ENCODE measurements around the gene ANKRD22. TPM values are rescaled to one million over a fixed set of nuclear protein-coding genes. Genes with fewer than 3 reads are reported as not detected.

Gene ANKRD22
- total and polyA plus RNA-seq, 4 donors = 0.38 to 1.0 (median 0.43) TPM

DNA sequence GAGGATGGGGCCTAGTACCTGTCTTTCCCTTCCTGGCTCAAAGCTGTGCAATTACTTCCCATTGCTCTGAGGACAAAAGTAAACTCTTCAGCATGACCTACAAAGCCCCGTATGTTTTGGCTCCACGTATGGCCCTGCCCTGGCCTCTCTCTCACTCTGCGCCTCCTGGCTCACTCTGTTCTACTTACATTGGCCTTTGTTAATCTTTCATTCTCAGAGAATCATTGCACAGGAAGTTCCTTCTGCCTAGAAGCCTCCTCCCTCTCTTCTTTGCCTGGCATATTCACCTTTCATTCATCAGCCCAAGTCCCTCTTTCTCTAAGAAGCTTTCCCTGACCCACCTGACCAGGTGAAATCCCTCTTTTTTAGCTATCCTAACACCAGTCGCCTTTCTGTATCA, 25.3 kb downstream of the ANKRD22 start (continued):
- TF ChIP-seq TAF1 (conservative IDR thresholded peaks at IDR 0.05) (no peak), HNF4G (IDR thresholded peaks at IDR 0.05) (no peak)
- TF ChIP-seq, protein P1, sequence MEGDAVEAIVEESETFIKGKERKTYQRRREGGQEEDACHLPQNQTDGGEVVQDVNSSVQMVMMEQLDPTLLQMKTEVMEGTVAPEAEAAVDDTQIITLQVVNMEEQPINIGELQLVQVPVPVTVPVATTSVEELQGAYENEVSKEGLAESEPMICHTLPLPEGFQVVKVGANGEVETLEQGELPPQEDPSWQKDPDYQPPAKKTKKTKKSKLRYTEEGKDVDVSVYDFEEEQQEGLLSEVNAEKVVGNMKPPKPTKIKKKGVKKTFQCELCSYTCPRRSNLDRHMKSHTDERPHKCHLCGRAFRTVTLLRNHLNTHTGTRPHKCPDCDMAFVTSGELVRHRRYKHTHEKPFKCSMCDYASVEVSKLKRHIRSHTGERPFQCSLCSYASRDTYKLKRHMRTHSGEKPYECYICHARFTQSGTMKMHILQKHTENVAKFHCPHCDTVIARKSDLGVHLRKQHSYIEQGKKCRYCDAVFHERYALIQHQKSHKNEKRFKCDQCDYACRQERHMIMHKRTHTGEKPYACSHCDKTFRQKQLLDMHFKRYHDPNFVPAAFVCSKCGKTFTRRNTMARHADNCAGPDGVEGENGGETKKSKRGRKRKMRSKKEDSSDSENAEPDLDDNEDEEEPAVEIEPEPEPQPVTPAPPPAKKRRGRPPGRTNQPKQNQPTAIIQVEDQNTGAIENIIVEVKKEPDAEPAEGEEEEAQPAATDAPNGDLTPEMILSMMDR (IDR thresholded peaks at IDR 0.05; ENCODE audit: low read depth, low read length, missing input control) = no peak
- TF ChIP-seq, protein P2, sequence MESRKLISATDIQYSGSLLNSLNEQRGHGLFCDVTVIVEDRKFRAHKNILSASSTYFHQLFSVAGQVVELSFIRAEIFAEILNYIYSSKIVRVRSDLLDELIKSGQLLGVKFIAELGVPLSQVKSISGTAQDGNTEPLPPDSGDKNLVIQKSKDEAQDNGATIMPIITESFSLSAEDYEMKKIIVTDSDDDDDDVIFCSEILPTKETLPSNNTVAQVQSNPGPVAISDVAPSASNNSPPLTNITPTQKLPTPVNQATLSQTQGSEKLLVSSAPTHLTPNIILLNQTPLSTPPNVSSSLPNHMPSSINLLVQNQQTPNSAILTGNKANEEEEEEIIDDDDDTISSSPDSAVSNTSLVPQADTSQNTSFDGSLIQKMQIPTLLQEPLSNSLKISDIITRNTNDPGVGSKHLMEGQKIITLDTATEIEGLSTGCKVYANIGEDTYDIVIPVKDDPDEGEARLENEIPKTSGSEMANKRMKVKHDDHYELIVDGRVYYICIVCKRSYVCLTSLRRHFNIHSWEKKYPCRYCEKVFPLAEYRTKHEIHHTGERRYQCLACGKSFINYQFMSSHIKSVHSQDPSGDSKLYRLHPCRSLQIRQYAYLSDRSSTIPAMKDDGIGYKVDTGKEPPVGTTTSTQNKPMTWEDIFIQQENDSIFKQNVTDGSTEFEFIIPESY (IDR thresholded peaks at IDR 0.05) = no peak

DNA sequence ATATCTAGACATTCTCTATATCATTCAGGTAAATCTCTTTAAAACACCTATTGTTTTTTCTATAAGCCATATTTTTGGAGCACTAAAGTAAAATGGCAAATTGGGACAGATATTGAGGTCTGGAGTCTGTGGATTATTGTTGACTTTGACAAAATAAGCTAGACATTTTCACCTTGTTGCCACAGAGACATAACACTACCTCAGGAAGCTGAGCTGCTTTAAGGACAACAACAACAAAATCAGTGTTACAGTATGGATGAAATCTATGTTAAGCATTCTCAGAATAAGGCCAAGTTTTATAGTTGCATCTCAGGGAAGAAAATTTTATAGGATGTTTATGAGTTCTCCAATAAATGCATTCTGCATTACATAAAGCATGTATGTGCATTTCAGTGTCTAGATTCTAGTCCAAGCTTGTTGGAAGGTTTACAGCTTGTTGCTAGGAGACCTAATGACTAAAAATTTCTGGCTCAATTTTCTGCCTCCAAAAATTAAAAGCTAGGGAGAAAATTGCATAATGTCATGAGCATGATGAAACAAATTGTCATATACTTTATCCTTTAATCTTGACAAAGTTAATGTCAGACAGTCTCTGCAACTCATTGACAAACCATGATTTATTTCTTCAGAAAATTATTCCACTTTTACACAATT, 30.8 kb downstream of the ANKRD22 start:
- no peaks in the 10 kb centered on the region for H3K9me3 ChIP-seq (ENCODE audit: control insufficient read depth in 4 of 4, low read length in 3 of 4)
- peaks cover 0 to 2% (median 0%) of the 10 kb centered on the region in 4 donors for H3K4me1 ChIP-seq (ENCODE audit: control insufficient read depth in 4 of 4, insufficient read depth in 4 of 4, low read length in 3 of 4)
- H3K27ac ChIP-seq (ENCODE audit: low read depth in 1 of 2, low read length in 2 of 2) = no peak overlapping the region
- DNase-seq (ENCODE audit: low spot score) = no peak
- no peak overlapping the region for H3K9ac ChIP-seq (ENCODE audit: low read depth in 1 of 2, low read length in 2 of 2)
- H3K4me3 ChIP-seq (ENCODE audit: low read depth in 1 of 3, low read length in 3 of 3) = no peak overlapping the region
- TF ChIP-seq RAD21 (IDR thresholded peaks at IDR 0.05) (no peak), SP1 (IDR thresholded peaks at IDR 0.05) (no peak), NR2F2 (IDR thresholded peaks at IDR 0.05) (no peak), HNF4G (IDR thresholded peaks at IDR 0.05) (no peak), HNF4A (conservative IDR thresholded peaks at IDR 0.05) (no peak), FOXA1 (IDR thresholded peaks at IDR 0.05) (no peak), RXRA (IDR thresholded peaks at IDR 0.05) (no peak), GABPA (IDR thresholded peaks at IDR 0.05 in 1 of 2, conservative IDR thresholded peaks at IDR 0.05 in 1 of 2) (no peak), EGR1 (IDR thresholded peaks at IDR 0.05; ENCODE audit: low read depth in 2 of 2) (no peak), TAF1 (conservative IDR thresholded peaks at IDR 0.05) (no peak), JUND (IDR thresholded peaks at IDR 0.05) (no peak), FOXA2 (IDR thresholded peaks at IDR 0.05) (no peak), YY1 (IDR thresholded peaks at IDR 0.05) (no peak)
- TF ChIP-seq, protein P1 (IDR thresholded peaks at IDR 0.05; ENCODE audit: low read depth, low read length, missing input control) = no peak
- TF ChIP-seq, protein P3, sequence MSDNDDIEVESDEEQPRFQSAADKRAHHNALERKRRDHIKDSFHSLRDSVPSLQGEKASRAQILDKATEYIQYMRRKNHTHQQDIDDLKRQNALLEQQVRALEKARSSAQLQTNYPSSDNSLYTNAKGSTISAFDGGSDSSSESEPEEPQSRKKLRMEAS (IDR thresholded peaks at IDR 0.05) = no peak
- TF ChIP-seq, protein P2 (IDR thresholded peaks at IDR 0.05) = no peak
- TF ChIP-seq, protein P4, sequence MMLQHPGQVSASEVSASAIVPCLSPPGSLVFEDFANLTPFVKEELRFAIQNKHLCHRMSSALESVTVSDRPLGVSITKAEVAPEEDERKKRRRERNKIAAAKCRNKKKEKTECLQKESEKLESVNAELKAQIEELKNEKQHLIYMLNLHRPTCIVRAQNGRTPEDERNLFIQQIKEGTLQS (IDR thresholded peaks at IDR 0.05) = no peak
- TF ChIP-seq, protein P5, sequence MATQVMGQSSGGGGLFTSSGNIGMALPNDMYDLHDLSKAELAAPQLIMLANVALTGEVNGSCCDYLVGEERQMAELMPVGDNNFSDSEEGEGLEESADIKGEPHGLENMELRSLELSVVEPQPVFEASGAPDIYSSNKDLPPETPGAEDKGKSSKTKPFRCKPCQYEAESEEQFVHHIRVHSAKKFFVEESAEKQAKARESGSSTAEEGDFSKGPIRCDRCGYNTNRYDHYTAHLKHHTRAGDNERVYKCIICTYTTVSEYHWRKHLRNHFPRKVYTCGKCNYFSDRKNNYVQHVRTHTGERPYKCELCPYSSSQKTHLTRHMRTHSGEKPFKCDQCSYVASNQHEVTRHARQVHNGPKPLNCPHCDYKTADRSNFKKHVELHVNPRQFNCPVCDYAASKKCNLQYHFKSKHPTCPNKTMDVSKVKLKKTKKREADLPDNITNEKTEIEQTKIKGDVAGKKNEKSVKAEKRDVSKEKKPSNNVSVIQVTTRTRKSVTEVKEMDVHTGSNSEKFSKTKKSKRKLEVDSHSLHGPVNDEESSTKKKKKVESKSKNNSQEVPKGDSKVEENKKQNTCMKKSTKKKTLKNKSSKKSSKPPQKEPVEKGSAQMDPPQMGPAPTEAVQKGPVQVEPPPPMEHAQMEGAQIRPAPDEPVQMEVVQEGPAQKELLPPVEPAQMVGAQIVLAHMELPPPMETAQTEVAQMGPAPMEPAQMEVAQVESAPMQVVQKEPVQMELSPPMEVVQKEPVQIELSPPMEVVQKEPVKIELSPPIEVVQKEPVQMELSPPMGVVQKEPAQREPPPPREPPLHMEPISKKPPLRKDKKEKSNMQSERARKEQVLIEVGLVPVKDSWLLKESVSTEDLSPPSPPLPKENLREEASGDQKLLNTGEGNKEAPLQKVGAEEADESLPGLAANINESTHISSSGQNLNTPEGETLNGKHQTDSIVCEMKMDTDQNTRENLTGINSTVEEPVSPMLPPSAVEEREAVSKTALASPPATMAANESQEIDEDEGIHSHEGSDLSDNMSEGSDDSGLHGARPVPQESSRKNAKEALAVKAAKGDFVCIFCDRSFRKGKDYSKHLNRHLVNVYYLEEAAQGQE (IDR thresholded peaks at IDR 0.05) = no peak
- H3K36me3 ChIP-seq (ENCODE audit: control insufficient read depth in 4 of 4, insufficient read depth in 3 of 4, low read depth in 1 of 4, low read length in 3 of 4) = no peaks in the 10 kb centered on the region
- H3K27me3 ChIP-seq (ENCODE audit: control insufficient read depth in 4 of 4, insufficient read depth in 4 of 4, low read length in 3 of 4) = no peaks in the 10 kb centered on the region

Data from liver (tissue), 9 donors.